SU-DHL-6 (cell line): ENCODE results near the gene KIAA1614.

Source experiments
- H2AFZ ChIP-seq: fragments of 200-600 bp; sonication (generic); 2 replicates; pipeline ENCODE4 v1.6.1; 2014; ENCODE audit warnings: low read depth, mild to moderate bottlenecking, moderate library complexity, mixed read lengths, antibody characterized with exemption, low read length; ENCODE audit not compliant: severe bottlenecking
- H3F3A ChIP-seq: fragments of 200-600 bp; shearing (Covaris generic); 2 replicates; pipeline ENCODE4 v1.6.0; 2016; ENCODE audit warnings: antibody characterized with exemption, mild to moderate bottlenecking; ENCODE audit not compliant: insufficient read depth
- H3K27ac ChIP-seq: fragments of 200-600 bp; sonication (generic); 2 replicates; pipeline ENCODE4 v1.5.1; 2016; ENCODE audit warnings: low read depth, mild to moderate bottlenecking, low read length, moderate library complexity, mixed read lengths
- H3K27me3 ChIP-seq: fragments of 200-600 bp; sonication (generic), shearing (Covaris generic); 2 replicates; pipeline ENCODE4 v1.6.0; 2014; ENCODE audit warnings: mild to moderate bottlenecking, low read length
- H3K36me3 ChIP-seq: fragments of 200-600 bp; sonication (generic); 2 replicates; pipeline ENCODE4 v1.6.1; 2014; ENCODE audit warnings: mild to moderate bottlenecking, low read length, mixed read lengths
- H3K4me2 ChIP-seq: fragments of 300-600, 200-600 bp; shearing (Covaris generic), sonication (generic); 2 replicates; pipeline ENCODE4 v1.6.0; 2014; ENCODE audit warnings: low read length, low read depth, mild to moderate bottlenecking; ENCODE audit not compliant: poor library complexity, severe bottlenecking
- H3K4me3 ChIP-seq: fragments of 200-600 bp; sonication (generic); 2 replicates; pipeline ENCODE4 v1.5.1; 2014; ENCODE audit warnings: antibody characterized with exemption, low read length, mild to moderate bottlenecking, mixed read lengths; ENCODE audit not compliant: insufficient read depth, poor library complexity, severe bottlenecking
- H3K79me2 ChIP-seq: fragments of 200-600 bp; sonication (generic); 2 replicates; pipeline ENCODE4 v1.6.1; 2014; ENCODE audit warnings: mild to moderate bottlenecking, low read length, moderate library complexity; ENCODE audit not compliant: insufficient read depth
- H3K9ac ChIP-seq: fragments of 200-600 bp; sonication (generic); 2 replicates; pipeline ENCODE4 v1.7.0; 2014; ENCODE audit warnings: mild to moderate bottlenecking, low read length
- H3K9me2 ChIP-seq: fragments of 200-600 bp; sonication (generic); replicated peaks from 2 replicates; pipeline ENCODE4 v1.6.1; 2014; ENCODE audit warnings: low read length; ENCODE audit not compliant: insufficient read depth
- H3K9me3 ChIP-seq: fragments of 200-600 bp; sonication (generic); 2 replicates; pipeline ENCODE4 v1.6.1; 2014; ENCODE audit warnings: low read length, mixed read lengths; ENCODE audit not compliant: insufficient read depth
- H4K20me1 ChIP-seq: fragments of 200-600 bp; sonication (generic); 2 replicates; pipeline ENCODE4 v1.6.1; 2014; ENCODE audit warnings: low read depth, mild to moderate bottlenecking, antibody characterized with exemption, low read length, moderate library complexity, mixed read lengths
- EZH2phosphoT487 ChIP-seq: fragments of 200-600 bp; sonication (generic), shearing (Covaris generic); conservative IDR thresholded peaks from 2 replicates; pipeline ENCODE4 v1.6.1; 2018; ENCODE audit warnings: mild to moderate bottlenecking, antibody characterized with exemption, low read length, moderate library complexity, mixed read lengths
- TF ChIP-seq, protein P1 (sequence below): fragments of 200-600 bp; sonication (generic); IDR thresholded peaks from one replicate; pipeline ENCODE4 v1.5.1; 2017; ENCODE audit warnings: antibody characterized with exemption, mild to moderate bottlenecking, low read length, moderate library complexity; ENCODE audit not compliant: insufficient read depth, poor library complexity, severe bottlenecking

KIAA1614 gene, protein sequence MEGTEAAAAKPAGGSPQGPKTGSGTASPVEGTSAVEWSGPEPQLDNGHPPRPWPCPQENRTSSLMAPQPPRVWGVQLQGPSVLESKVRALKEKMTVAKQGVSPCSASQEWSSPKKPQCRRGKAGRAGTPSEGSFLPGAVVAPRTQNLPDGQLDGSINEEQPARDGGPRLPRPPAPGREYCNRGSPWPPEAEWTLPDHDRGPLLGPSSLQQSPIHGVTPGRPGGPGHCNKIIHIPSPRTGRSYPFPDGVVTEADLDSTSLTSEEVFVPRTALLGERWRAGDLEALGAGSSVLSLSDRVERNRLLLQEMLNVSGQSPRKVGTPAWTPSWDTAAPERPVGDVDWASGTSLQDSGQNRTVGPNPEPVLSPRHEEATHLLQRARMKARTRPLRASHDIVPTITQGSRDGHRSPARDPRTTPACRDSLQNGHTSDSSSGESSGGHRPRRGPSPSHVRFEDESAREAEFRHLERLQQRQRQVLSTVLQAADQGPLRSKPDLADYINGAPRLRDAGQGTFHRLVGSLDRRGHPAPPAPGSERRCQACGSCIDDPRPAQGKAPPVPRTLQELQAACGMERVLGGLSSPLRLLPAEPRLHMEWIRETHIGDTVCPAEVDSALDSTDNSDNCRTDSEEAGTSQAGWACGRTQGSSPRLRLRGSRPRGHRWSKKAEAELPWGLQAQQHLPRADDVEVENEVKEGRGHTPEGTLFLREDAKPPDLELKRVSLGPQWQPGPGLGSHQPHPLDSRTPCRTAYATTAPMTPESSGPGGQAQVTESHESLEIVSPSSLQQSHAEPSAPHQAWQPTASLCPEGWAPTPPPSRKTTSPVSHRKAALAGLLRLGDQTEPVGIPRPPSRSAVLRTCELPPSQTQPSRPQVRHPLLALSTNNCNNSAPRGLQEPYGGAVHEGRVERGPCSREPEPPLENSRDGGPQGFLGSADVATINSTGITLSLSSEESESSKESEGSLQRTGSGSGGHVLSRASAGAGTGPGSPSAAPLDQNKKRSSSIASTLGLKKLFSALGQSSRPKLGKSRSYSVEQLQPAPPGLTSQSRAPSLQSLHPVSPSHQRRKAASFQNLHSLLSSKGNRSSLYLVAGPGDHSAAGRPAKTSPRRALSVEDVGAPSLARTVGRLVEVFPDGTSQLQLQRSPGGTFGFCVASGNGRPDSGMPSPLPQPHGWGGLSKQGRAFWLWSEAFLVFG

DNA sequence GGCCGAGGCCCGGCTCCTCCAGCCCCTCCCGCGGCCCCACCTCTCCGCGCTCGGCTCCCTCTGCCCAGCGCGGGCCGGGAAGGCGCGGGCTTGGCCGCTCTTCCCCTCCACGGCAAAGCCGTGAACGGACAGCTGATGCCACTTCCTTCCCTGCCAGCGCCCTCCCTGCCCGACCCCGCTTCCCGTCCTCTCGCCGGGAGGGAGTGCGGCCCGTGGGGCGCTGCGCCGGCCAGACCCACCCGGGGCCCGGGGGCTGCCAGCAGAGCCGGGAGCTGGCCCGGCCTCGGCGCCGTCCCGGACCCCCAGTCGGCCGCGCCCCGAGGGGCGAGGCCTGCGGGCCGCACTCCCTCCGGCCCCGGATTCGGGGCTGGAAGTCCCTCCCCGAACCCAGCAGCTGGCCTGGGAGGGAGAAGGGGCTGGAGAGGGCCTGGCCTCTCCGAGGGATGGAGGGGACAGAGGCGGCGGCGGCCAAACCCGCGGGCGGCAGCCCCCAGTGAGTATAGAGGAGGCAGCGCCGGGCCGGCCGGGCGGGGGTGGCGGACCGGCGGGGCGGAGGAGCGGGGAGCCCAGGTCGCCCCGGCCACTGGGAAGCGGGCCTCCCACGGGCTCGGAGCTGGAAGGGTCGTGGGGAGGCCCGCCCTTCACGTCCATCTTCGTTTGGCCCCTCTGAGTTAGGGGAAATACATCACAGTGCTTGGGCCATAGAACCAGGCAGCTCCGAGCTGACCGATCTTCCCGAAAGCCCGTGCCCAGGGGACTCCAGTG lies at the start of gene KIAA1614:
Gene KIAA1614, plus strand, starts transcription at position 97 of the 765 bp plus-strand sequence. Its CDS starts 347 bp downstream, at position 444.
- Histone ChIP-seq H3K4me3 (no peak within 1 kb of the TSS), H3K9ac (no peak within 1 kb of the TSS), H3K9me2 (no peaks in the 10 kb centered on the region), H4K20me1 (no peaks in the 10 kb centered on the region), H3K27ac (no peak within 1 kb of the TSS), H3F3A (no peaks in the 10 kb centered on the region), H3K79me2 (no peaks in the 10 kb centered on the region), H2AFZ (no peak within 1 kb of the TSS), H3K9me3 (no peaks in the 10 kb centered on the region), H3K27me3 (no peaks in the 10 kb centered on the region), H3K36me3 (no peaks in the 10 kb centered on the region), H3K4me2 (no peak within 1 kb of the TSS)
- TF ChIP-seq, protein P1, sequence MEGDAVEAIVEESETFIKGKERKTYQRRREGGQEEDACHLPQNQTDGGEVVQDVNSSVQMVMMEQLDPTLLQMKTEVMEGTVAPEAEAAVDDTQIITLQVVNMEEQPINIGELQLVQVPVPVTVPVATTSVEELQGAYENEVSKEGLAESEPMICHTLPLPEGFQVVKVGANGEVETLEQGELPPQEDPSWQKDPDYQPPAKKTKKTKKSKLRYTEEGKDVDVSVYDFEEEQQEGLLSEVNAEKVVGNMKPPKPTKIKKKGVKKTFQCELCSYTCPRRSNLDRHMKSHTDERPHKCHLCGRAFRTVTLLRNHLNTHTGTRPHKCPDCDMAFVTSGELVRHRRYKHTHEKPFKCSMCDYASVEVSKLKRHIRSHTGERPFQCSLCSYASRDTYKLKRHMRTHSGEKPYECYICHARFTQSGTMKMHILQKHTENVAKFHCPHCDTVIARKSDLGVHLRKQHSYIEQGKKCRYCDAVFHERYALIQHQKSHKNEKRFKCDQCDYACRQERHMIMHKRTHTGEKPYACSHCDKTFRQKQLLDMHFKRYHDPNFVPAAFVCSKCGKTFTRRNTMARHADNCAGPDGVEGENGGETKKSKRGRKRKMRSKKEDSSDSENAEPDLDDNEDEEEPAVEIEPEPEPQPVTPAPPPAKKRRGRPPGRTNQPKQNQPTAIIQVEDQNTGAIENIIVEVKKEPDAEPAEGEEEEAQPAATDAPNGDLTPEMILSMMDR, result no peak
- TF ChIP-seq EZH2phosphoT487, result no peak

DNA sequence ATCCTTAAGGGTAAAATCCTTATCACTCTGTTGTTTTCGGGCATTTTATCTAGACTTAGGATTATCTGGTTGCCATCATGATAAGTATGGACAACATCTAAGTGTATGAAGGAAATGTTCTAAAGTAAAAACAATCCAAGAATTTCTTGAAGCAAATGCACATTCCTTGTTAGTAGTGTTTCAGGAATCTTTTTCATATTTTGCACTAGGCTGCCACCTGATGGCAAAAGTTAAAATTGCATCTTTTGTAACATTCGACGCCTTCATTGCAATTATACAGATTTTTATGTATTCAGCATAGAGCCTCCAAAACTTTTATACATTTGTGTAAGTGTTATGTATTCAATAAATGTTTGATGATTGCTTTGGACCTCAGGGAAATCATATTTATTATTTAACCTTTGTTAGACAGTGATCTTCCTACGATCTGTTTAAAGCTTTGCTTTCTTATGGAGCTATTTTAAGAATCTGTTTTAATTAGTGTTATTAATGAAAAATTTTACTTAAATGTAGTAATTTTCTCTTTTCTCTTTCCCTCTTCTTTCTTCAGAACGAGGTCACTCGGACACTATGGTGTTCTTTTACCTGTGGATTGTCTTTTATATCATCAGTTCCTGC lies 49.4 kb upstream of the KIAA1614 start:
- TF ChIP-seq EZH2phosphoT487, result no peak
- TF ChIP-seq, protein P1, result peak; percentile 44
- H3K4me2 ChIP-seq, result no peak overlapping the region
- no peaks in the 10 kb centered on the region for H3K79me2 ChIP-seq
- H3K4me3 ChIP-seq, result no peak overlapping the region
- H3F3A ChIP-seq, result no peaks in the 10 kb centered on the region; the same call in 1 of the 2 replicates
- H3K36me3 ChIP-seq, result no peaks in the 10 kb centered on the region
- no peak overlapping the region for H3K9ac ChIP-seq
- no peaks in the 10 kb centered on the region for H4K20me1 ChIP-seq
- no peaks in the 10 kb centered on the region for H3K9me3 ChIP-seq
- no peak overlapping the region for H2AFZ ChIP-seq
- no peaks in the 10 kb centered on the region for H3K9me2 ChIP-seq
- no peak overlapping the region for H3K27ac ChIP-seq
- no peaks in the 10 kb centered on the region for H3K27me3 ChIP-seq
